Measurements from ENCODE around the gene ATP6V0A4. TPM values are rescaled to one million over a fixed set of nuclear protein-coding genes. Genes with fewer than 3 reads are reported as not detected.
"Not testable (repeated sequence)": the region's sequence is repeated elsewhere in the genome, so short reads cannot be mapped to it uniquely, and the experiment has no call there.

The ATP6V0A4 gene
- total RNA-seq, 1 experiment from 2014 or later = 9.1 TPM

- H3K27ac ChIP-seq = no peak overlapping the region
- no peaks in the 10 kb centered on the region for H3F3A ChIP-seq (ENCODE audit: insufficient read depth, low read depth)
- H3K9me3 ChIP-seq (ENCODE audit: insufficient read depth, low read depth) = no peaks in the 10 kb centered on the region
- H4K20me1 ChIP-seq (ENCODE audit: insufficient read depth) = no peaks in the 10 kb centered on the region
- BruUV-seq (replicated peaks) = no TSS peak
- no peaks in the 10 kb centered on the region for H3K4me1 ChIP-seq (replicated peaks; ENCODE audit: insufficient read depth)
- H3K27me3 ChIP-seq (ENCODE audit: insufficient read depth, low read depth) = no peaks in the 10 kb centered on the region
- H3K36me3 ChIP-seq (ENCODE audit: low read depth) = no peaks in the 10 kb centered on the region
- H3K4me2 ChIP-seq = no peak overlapping the region
- H3K79me2 ChIP-seq (ENCODE audit: low read depth) = no peaks in the 10 kb centered on the region
- no peaks in the 10 kb centered on the region; the same call in 1 of the 2 replicates for H3K9me2 ChIP-seq (ENCODE audit: insufficient read depth)
- TF ChIP-seq, protein P1, sequence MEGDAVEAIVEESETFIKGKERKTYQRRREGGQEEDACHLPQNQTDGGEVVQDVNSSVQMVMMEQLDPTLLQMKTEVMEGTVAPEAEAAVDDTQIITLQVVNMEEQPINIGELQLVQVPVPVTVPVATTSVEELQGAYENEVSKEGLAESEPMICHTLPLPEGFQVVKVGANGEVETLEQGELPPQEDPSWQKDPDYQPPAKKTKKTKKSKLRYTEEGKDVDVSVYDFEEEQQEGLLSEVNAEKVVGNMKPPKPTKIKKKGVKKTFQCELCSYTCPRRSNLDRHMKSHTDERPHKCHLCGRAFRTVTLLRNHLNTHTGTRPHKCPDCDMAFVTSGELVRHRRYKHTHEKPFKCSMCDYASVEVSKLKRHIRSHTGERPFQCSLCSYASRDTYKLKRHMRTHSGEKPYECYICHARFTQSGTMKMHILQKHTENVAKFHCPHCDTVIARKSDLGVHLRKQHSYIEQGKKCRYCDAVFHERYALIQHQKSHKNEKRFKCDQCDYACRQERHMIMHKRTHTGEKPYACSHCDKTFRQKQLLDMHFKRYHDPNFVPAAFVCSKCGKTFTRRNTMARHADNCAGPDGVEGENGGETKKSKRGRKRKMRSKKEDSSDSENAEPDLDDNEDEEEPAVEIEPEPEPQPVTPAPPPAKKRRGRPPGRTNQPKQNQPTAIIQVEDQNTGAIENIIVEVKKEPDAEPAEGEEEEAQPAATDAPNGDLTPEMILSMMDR (conservative IDR thresholded peaks at IDR 0.05) = no peak
- TF ChIP-seq EZH2 (IDR thresholded peaks at IDR 0.05; ENCODE audit: low read depth) = no peak
- no peak for DNase-seq
- ChIA-PET POLR2A (ENCODE audit: unreplicated experiment) (no interaction called here), CTCF (no interaction called here)
- H3K4me3 ChIP-seq = no peak overlapping the region
- intact Hi-C loops (cut with micrococcal nuclease; ENCODE audit: unreplicated experiment) = no loop called here
- no peak overlapping the region for H2AFZ ChIP-seq
These were observed 107.5 kb downstream of the ATP6V0A4 start for GRCh38 chr7:138690495-138690894.

GRCh38 chr7:138688037-138688436, 110.0 kb downstream of the ATP6V0A4 start:
- intact Hi-C loops (cut with micrococcal nuclease; ENCODE audit: unreplicated experiment); POLR2A ChIA-PET (ENCODE audit: unreplicated experiment); H3K9me3 ChIP-seq (ENCODE audit: insufficient read depth, low read depth); DNase-seq; H3K27ac ChIP-seq; H4K20me1 ChIP-seq (ENCODE audit: insufficient read depth); H3K4me3 ChIP-seq; H3K79me2 ChIP-seq (ENCODE audit: low read depth); H3F3A ChIP-seq (ENCODE audit: insufficient read depth, low read depth); H3K27me3 ChIP-seq (ENCODE audit: insufficient read depth, low read depth); H3K9me2 ChIP-seq (ENCODE audit: insufficient read depth); H3K4me2 ChIP-seq; BruUV-seq (replicated peaks); H3K4me1 ChIP-seq (replicated peaks; ENCODE audit: insufficient read depth); CTCF ChIA-PET; H2AFZ ChIP-seq; H3K36me3 ChIP-seq (ENCODE audit: low read depth): not testable (repeated sequence)

DNA sequence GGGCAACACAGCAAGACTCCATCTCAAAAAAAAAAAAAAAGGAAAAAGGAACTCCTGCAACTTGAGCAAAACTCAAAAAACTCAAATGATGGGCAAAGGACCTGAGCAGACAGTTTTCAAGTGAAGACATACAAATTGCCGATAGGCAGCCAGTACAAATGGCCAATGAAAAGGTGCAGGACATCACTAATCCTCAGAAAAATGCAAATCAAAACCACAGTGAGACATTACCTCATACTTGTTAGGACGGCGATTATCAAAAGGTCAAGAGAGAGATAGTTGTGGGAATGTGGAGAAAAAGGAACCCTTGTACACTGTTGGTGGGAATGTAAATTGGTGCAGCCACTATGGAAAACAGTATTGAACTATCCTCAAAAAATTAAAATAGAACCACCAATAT, 113.7 kb downstream of the ATP6V0A4 start:
- Histone ChIP-seq H3K27ac (no peak overlapping the region), H3F3A (ENCODE audit: insufficient read depth, low read depth) (no peaks in the 10 kb centered on the region), H3K4me2 (no peak overlapping the region), H3K9me3 (ENCODE audit: insufficient read depth, low read depth) (no peaks in the 10 kb centered on the region), H2AFZ (no peak overlapping the region), H3K4me1 (replicated peaks; ENCODE audit: insufficient read depth) (no peaks in the 10 kb centered on the region), H3K9me2 (ENCODE audit: insufficient read depth) (no peaks in the 10 kb centered on the region), H3K79me2 (ENCODE audit: low read depth) (no peaks in the 10 kb centered on the region), H3K27me3 (ENCODE audit: insufficient read depth, low read depth) (no peaks in the 10 kb centered on the region), H4K20me1 (ENCODE audit: insufficient read depth) (no peaks in the 10 kb centered on the region), H3K36me3 (ENCODE audit: low read depth) (no peaks in the 10 kb centered on the region), H3K4me3 (no peak overlapping the region)
- DNase-seq = no peak
- no TSS peak for BruUV-seq (replicated peaks)
- no peak for TF ChIP-seq EZH2 (IDR thresholded peaks at IDR 0.05; ENCODE audit: low read depth)
- TF ChIP-seq, protein P1 (conservative IDR thresholded peaks at IDR 0.05) = no peak
- ChIA-PET CTCF (no interaction called here), POLR2A (ENCODE audit: unreplicated experiment) (no interaction called here)
- intact Hi-C loops (cut with micrococcal nuclease; ENCODE audit: unreplicated experiment) = no loop called here

- no peak overlapping the region for H3K27ac ChIP-seq
- POLR2A ChIA-PET (ENCODE audit: unreplicated experiment) = no interaction called here
- no peaks in the 10 kb centered on the region for H4K20me1 ChIP-seq (ENCODE audit: insufficient read depth)
- TF ChIP-seq, protein P1 (conservative IDR thresholded peaks at IDR 0.05) = no peak
- TF ChIP-seq EZH2 (IDR thresholded peaks at IDR 0.05; ENCODE audit: low read depth) = no peak
- no peaks in the 10 kb centered on the region for H3K4me1 ChIP-seq (replicated peaks; ENCODE audit: insufficient read depth)
- no peaks in the 10 kb centered on the region for H3K36me3 ChIP-seq (ENCODE audit: low read depth)
- H3K27me3 ChIP-seq (ENCODE audit: insufficient read depth, low read depth) = no peaks in the 10 kb centered on the region
- H3K9me2 ChIP-seq (ENCODE audit: insufficient read depth) = no peaks in the 10 kb centered on the region
- H3F3A ChIP-seq (ENCODE audit: insufficient read depth, low read depth) = no peaks in the 10 kb centered on the region
- CTCF ChIA-PET = no interaction called here
- BruUV-seq (replicated peaks) = no TSS peak
- H3K9me3 ChIP-seq (ENCODE audit: insufficient read depth, low read depth) = no peaks in the 10 kb centered on the region
- H3K4me2 ChIP-seq = no peak overlapping the region
- H3K79me2 ChIP-seq (ENCODE audit: low read depth) = no peaks in the 10 kb centered on the region
- no peak for DNase-seq
- no peak overlapping the region for H3K4me3 ChIP-seq
- no peak overlapping the region for H2AFZ ChIP-seq
- intact Hi-C loops (cut with micrococcal nuclease; ENCODE audit: unreplicated experiment) = no loop called here
These were observed 118.2 kb downstream of the ATP6V0A4 start for GRCh38 chr7:138679793-138680192.
